Measurements from ENCODE around the gene FER1L5. TPM values are rescaled to one million over a fixed set of nuclear protein-coding genes. Genes with fewer than 3 reads are reported as not detected.
A peak's percentile ranks its signal among the peaks of the same experiment; 100 is the strongest.

Gene FER1L5
- total and polyA plus RNA-seq, 2 donors (not counting 1 experiment from before 2014, with no cell fraction given), result not detected

- H4K20me1 ChIP-seq (ENCODE audit: control insufficient read depth, insufficient read depth, low read length, poor library complexity, severe bottlenecking), result no peaks in the 10 kb centered on the region
- no peak overlapping the region for H3K9ac ChIP-seq (ENCODE audit: low read length)
- no peaks in the 10 kb centered on the region for H3K36me3 ChIP-seq (replicated peaks in 1 of 2; ENCODE audit: control extremely low read depth in 1 of 2, control insufficient read depth in 1 of 2, extremely low read depth in 1 of 2, insufficient read depth in 2 of 2, low read length in 1 of 2)
- no peak overlapping the region for H3K4me2 ChIP-seq (replicated peaks; ENCODE audit: low read depth, low read length, poor library complexity, severe bottlenecking)
- intact Hi-C loops (cut with micrococcal nuclease), result no loop called here
- no peak for ATAC-seq (ENCODE audit: low read depth)
- no peak overlapping the region for H2AFZ ChIP-seq (ENCODE audit: insufficient read depth, low read depth, low read length, poor library complexity, severe bottlenecking)
- Mint-ChIP-seq H3K27ac (no peak overlapping the region), H3K9me3 (ENCODE audit: insufficient read depth) (no peaks in the 10 kb centered on the region), H3K4me1 (peaks cover 4% of the 10 kb centered on the region), H3K4me3 (no peak overlapping the region), H3K27me3 (peaks cover 5% of the 10 kb centered on the region)
- no peak overlapping the region for H3K4me3 ChIP-seq (ENCODE audit: control extremely low read depth in 1 of 5, extremely low read depth in 1 of 5, insufficient read depth in 1 of 5, low read depth in 2 of 5, low read length in 4 of 5)
- no peak overlapping the region for H3K27ac ChIP-seq (ENCODE audit: low read length in 2 of 2)
- ChIA-PET CTCF (no interaction called here), POLR2A (no interaction called here)
- no peaks in the 10 kb centered on the region for H3K9me3 ChIP-seq (ENCODE audit: control extremely low read depth in 1 of 3, control insufficient read depth in 2 of 3, insufficient read depth in 1 of 3, low read length in 2 of 3)
- H3K27me3 ChIP-seq (replicated peaks in 1 of 4; ENCODE audit: control extremely low read depth in 1 of 4, control insufficient read depth in 3 of 4, insufficient read depth in 4 of 4, low read length in 3 of 4), result no peaks in the 10 kb centered on the region
- DNase-seq, result no peak
- WGBS (ENCODE audit: insufficient coverage), result 84% methylated on average over 5 of the region's 6 CpGs
- no peak for TF ChIP-seq EZH2 (IDR thresholded peaks at IDR 0.05; ENCODE audit: borderline replicate concordance, insufficient read depth, low read depth, low read length, poor library complexity, severe bottlenecking)
- TF ChIP-seq, protein P1, sequence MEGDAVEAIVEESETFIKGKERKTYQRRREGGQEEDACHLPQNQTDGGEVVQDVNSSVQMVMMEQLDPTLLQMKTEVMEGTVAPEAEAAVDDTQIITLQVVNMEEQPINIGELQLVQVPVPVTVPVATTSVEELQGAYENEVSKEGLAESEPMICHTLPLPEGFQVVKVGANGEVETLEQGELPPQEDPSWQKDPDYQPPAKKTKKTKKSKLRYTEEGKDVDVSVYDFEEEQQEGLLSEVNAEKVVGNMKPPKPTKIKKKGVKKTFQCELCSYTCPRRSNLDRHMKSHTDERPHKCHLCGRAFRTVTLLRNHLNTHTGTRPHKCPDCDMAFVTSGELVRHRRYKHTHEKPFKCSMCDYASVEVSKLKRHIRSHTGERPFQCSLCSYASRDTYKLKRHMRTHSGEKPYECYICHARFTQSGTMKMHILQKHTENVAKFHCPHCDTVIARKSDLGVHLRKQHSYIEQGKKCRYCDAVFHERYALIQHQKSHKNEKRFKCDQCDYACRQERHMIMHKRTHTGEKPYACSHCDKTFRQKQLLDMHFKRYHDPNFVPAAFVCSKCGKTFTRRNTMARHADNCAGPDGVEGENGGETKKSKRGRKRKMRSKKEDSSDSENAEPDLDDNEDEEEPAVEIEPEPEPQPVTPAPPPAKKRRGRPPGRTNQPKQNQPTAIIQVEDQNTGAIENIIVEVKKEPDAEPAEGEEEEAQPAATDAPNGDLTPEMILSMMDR (IDR thresholded peaks at IDR 0.05), result no peak
- peaks cover 5 to 6% of the 10 kb centered on the region in 2 donors for H3K4me1 ChIP-seq (ENCODE audit: control insufficient read depth in 2 of 2, insufficient read depth in 2 of 2, low read length in 2 of 2)
- H3K79me2 ChIP-seq (ENCODE audit: control insufficient read depth, insufficient read depth, low read length), result no peaks in the 10 kb centered on the region
Measured at GRCh38 chr2:96655526-96655925, 13.0 kb downstream of the FER1L5 start.

DNA sequence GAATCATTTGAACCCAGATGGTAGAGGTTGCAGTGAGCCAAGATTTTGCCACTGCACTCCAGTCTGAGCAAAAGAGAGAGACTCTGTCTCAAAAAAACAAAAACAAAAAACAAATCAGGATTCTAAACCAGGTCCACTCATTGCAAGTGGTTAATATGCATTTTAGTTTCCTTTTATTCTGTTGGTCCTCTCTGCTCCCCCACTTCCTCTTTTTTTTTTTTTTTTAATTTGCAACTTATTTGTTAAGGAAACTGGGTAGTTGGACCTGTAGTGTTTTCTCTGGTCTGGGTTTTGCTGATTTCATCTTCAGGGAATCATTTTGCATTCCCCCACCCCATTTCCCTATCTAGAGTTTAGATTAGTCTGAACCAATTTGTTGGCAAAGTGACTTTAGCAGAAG is 14.0 kb downstream of the FER1L5 start:
- Mint-ChIP-seq H3K4me3 (no peak overlapping the region), H3K27ac (no peak overlapping the region), H3K27me3 (peaks cover 5% of the 10 kb centered on the region), H3K4me1 (peaks cover 4% of the 10 kb centered on the region), H3K9me3 (ENCODE audit: insufficient read depth) (no peaks in the 10 kb centered on the region)
- no peaks in the 10 kb centered on the region for H3K9me3 ChIP-seq (ENCODE audit: control extremely low read depth in 1 of 3, control insufficient read depth in 2 of 3, insufficient read depth in 1 of 3, low read length in 2 of 3)
- H2AFZ ChIP-seq (ENCODE audit: insufficient read depth, low read depth, low read length, poor library complexity, severe bottlenecking), result no peak overlapping the region
- intact Hi-C loops (cut with micrococcal nuclease), result no loop called here
- no peak overlapping the region for H3K9ac ChIP-seq (ENCODE audit: low read length)
- H3K27ac ChIP-seq (ENCODE audit: low read length in 2 of 2), result no peak overlapping the region
- ChIA-PET CTCF (no interaction called here), POLR2A (no interaction called here)
- no peaks in the 10 kb centered on the region for H3K27me3 ChIP-seq (replicated peaks in 1 of 4; ENCODE audit: control extremely low read depth in 1 of 4, control insufficient read depth in 3 of 4, insufficient read depth in 4 of 4, low read length in 3 of 4)
- DNase-seq, result peak; percentile 29
- no peaks in the 10 kb centered on the region for H4K20me1 ChIP-seq (ENCODE audit: control insufficient read depth, insufficient read depth, low read length, poor library complexity, severe bottlenecking)
- no peak overlapping the region for H3K4me3 ChIP-seq (ENCODE audit: control extremely low read depth in 1 of 5, extremely low read depth in 1 of 5, insufficient read depth in 1 of 5, low read depth in 2 of 5, low read length in 4 of 5)
- peak overlapping the region; percentile 6 for H3K4me2 ChIP-seq (replicated peaks; ENCODE audit: low read depth, low read length, poor library complexity, severe bottlenecking)
- no peak for ATAC-seq (ENCODE audit: low read depth)
- H3K36me3 ChIP-seq (replicated peaks in 1 of 2; ENCODE audit: control extremely low read depth in 1 of 2, control insufficient read depth in 1 of 2, extremely low read depth in 1 of 2, insufficient read depth in 2 of 2, low read length in 1 of 2), result no peaks in the 10 kb centered on the region
- H3K79me2 ChIP-seq (ENCODE audit: control insufficient read depth, insufficient read depth, low read length), result no peaks in the 10 kb centered on the region
- TF ChIP-seq, protein P1 (IDR thresholded peaks at IDR 0.05), result no peak
- TF ChIP-seq EZH2 (IDR thresholded peaks at IDR 0.05; ENCODE audit: borderline replicate concordance, insufficient read depth, low read depth, low read length, poor library complexity, severe bottlenecking), result no peak
- peaks cover 5 to 6% of the 10 kb centered on the region in 2 donors for H3K4me1 ChIP-seq (ENCODE audit: control insufficient read depth in 2 of 2, insufficient read depth in 2 of 2, low read length in 2 of 2)
